Activated T-cell treated with anti-CD3 and anti-CD28 coated beads for 1 hour (primary cell): ENCODE measurements around the gene FRMD4A.

Experiments used
- DNase-seq: peaks from one replicate; pipeline ENCODE4 v3.0.0-alpha.2; 2020; ENCODE audit warnings: low read depth

Gene FRMD4A

GRCh38 chr10:13812804-13813203, 517.9 kb downstream of the FRMD4A start:
- DNase-seq: no peak

- no peak for DNase-seq
Measured at GRCh38 chr10:13810568-13810967, 520.2 kb downstream of the FRMD4A start.

- DNase-seq: no peak
Measured at GRCh38 chr10:13809427-13809826, 521.3 kb downstream of the FRMD4A start.

GRCh38 chr10:13808556-13809391, 522.0 kb downstream of the FRMD4A start:
- DNase-seq: no peak

- DNase-seq: no peak
Measured at GRCh38 chr10:13806419-13806818, 524.3 kb downstream of the FRMD4A start.

- DNase-seq: no peak
Measured at GRCh38 chr10:13803566-13804554, 526.9 kb downstream of the FRMD4A start.

GRCh38 chr10:13801907-13802288, 528.8 kb downstream of the FRMD4A start:
- no peak for DNase-seq

GRCh38 chr10:13801156-13801906, 529.4 kb downstream of the FRMD4A start:
- DNase-seq: no peak

- DNase-seq: no peak
Measured at GRCh38 chr10:13797164-13797563, 533.6 kb downstream of the FRMD4A start.

GRCh38 chr10:13795653-13796555, 534.8 kb downstream of the FRMD4A start:
- DNase-seq: no peak

- no peak for DNase-seq
Measured at GRCh38 chr10:13794992-13795612, 535.6 kb downstream of the FRMD4A start.

- no peak for DNase-seq
Measured at GRCh38 chr10:13792006-13792405, 538.7 kb downstream of the FRMD4A start.

- DNase-seq: no peak
Measured at GRCh38 chr10:13791483-13791882, 539.2 kb downstream of the FRMD4A start.

GRCh38 chr10:13790196-13790595, 540.5 kb downstream of the FRMD4A start:
- DNase-seq: no peak

GRCh38 chr10:13789448-13789829, 541.3 kb downstream of the FRMD4A start:
- DNase-seq: no peak

GRCh38 chr10:13788711-13789447, 541.8 kb downstream of the FRMD4A start:
- DNase-seq: no peak

GRCh38 chr10:13788320-13788600, 542.5 kb downstream of the FRMD4A start:
- no peak for DNase-seq

- peak; percentile 52 for DNase-seq
Measured at GRCh38 chr10:13787015-13787421, 543.7 kb downstream of the FRMD4A start.

- DNase-seq: no peak
Measured at GRCh38 chr10:13784067-13784466, 546.7 kb downstream of the FRMD4A start.

- DNase-seq: no peak
Measured at GRCh38 chr10:13779748-13780147, 551.0 kb downstream of the FRMD4A start.
